Prostate gland (tissue), 2 donors: ENCODE measurements around the gene COPS2. TPM values are rescaled to one million over a fixed set of nuclear protein-coding genes. Genes with fewer than 3 reads are reported as not detected.

Source experiments
- DNase-seq: peaks from one replicate; pipeline ENCODE4 v3.0.0-alpha.2; 2019; ENCODE audit warnings: low spot score
- H3K27ac ChIP-seq, 2 donors: fragments of 200-600 bp; sonication (generic); 2 replicates each; pipeline ENCODE4 v1.5.1; 2017 to 2019
- H3K27me3 ChIP-seq: fragments of 200-600 bp; sonication (generic); replicated peaks from 2 replicates; pipeline ENCODE4 v1.5.1; 2019; ENCODE audit not compliant: insufficient read depth
- H3K36me3 ChIP-seq, 2 donors: fragments of 200-600 bp; sonication (generic); 1 replicate in 1 of 2; 2 replicates in 1 of 2; pipeline versions ENCODE4 v1.5.1 to v1.8.1; 2017 to 2019
- H3K4me1 ChIP-seq: fragments of 200-600 bp; sonication (generic); replicated peaks from 2 replicates; pipeline ENCODE4 v1.5.1; 2019
- H3K4me3 ChIP-seq, 2 donors: fragments of 200-600 bp; sonication (generic); 2 replicates each; pipeline ENCODE4 v1.5.1; 2017 to 2019
- H3K9me3 ChIP-seq: fragments of 200-600 bp; sonication (generic); 2 replicates; pipeline ENCODE4 v1.5.1; 2017
- CTCF ChIP-seq, 4 experiments: fragments of 200-600 bp in 2 of 4; fragments of 450-650 bp in 2 of 4; sonication (generic) in 2 of 4; IDR thresholded peaks; 1 replicate in 3 of 4; 2 replicates in 1 of 4; pipeline ENCODE4 v1.5.1; 2016 to 2019; ENCODE audit warnings: antibody characterized with exemption in 4 of 4, mild to moderate bottlenecking in 2 of 4, moderate library complexity in 2 of 4
- POLR2A ChIP-seq: fragments of 450-650 bp; IDR thresholded peaks from one replicate; pipeline ENCODE4 v1.6.1; 2016; ENCODE audit warnings: antibody characterized with exemption, mild to moderate bottlenecking
- POLR2AphosphoS5 ChIP-seq: sonication (generic); formaldehyde crosslinking; IDR thresholded peaks from one replicate; pipeline ENCODE4 v1.6.1; 2017; ENCODE audit warnings: antibody characterized with exemption
- WGBS: methylation state at CpG from one replicate; pipeline ENCODE4 v1.1.5; 2018; 5-methylcytosine and 5-hydroxymethylcytosine counted together
- intact Hi-C: fragments of 100-400 bp; cut with DNase I; formaldehyde crosslinking; loops from one replicate; pipeline ENCODE4 v1.14.2; 2022
- total RNA-seq, 2 donors: library from RNA; depleted of rRNA; stranded (reverse); fragments of >200 nt; gene quantifications; one replicate each; pipeline ENCODE4 v1.1.0, GENCODE V29; 2016

Gene COPS2
- total RNA-seq, 2 donors from 2014 or later = 36.3 to 65.3 TPM

GRCh38 chr15:49190586-49190985 lies 35.2 kb upstream of the COPS2 start:
- TF ChIP-seq CTCF (IDR thresholded peaks at IDR 0.05) = no peak
- no peak for TF ChIP-seq POLR2A
- TF ChIP-seq POLR2AphosphoS5 = no peak
- no peaks in the 10 kb centered on the region for H3K9me3 ChIP-seq
- no peak overlapping the region for H3K27ac ChIP-seq
- peaks cover 4% of the 10 kb centered on the region for H3K4me1 ChIP-seq
- DNase-seq = no peak
- 82% methylated on average over 2 of the region's 2 CpGs for WGBS
- H3K27me3 ChIP-seq = no peaks in the 10 kb centered on the region
- intact Hi-C loops = no loop called here
- H3K4me3 ChIP-seq = no peak overlapping the region
- H3K36me3 ChIP-seq = no peaks in the 10 kb centered on the region

GRCh38 chr15:49189631-49190030 lies 34.2 kb upstream of the COPS2 start:
- 79% methylated on average over 2 of the region's 2 CpGs for WGBS
- intact Hi-C loops = no loop called here
- no peaks in the 10 kb centered on the region for H3K36me3 ChIP-seq
- no peaks in the 10 kb centered on the region for H3K27me3 ChIP-seq
- H3K9me3 ChIP-seq = no peaks in the 10 kb centered on the region
- H3K4me3 ChIP-seq = no peak overlapping the region
- peaks cover 4% of the 10 kb centered on the region for H3K4me1 ChIP-seq
- no peak overlapping the region for H3K27ac ChIP-seq
- DNase-seq = no peak
- no peak for TF ChIP-seq POLR2A
- TF ChIP-seq POLR2AphosphoS5 = no peak
- TF ChIP-seq CTCF (IDR thresholded peaks at IDR 0.05) = no peak

- intact Hi-C loops = no loop called here
- Histone ChIP-seq H3K27me3 (no peaks in the 10 kb centered on the region), H3K4me1 (peaks cover 4% of the 10 kb centered on the region), H3K9me3 (no peaks in the 10 kb centered on the region), H3K36me3 (no peaks in the 10 kb centered on the region), H3K4me3 (no peak overlapping the region), H3K27ac (no peak overlapping the region)
- 96% methylated on average over 2 of the region's 2 CpGs for WGBS
- no peak for TF ChIP-seq POLR2A
- no peak for TF ChIP-seq CTCF (IDR thresholded peaks at IDR 0.05)
- no peak for TF ChIP-seq POLR2AphosphoS5
- no peak for DNase-seq
These were observed 33.5 kb upstream of the COPS2 start for GRCh38 chr15:49188933-49189332.

- WGBS = 82% methylated on average over 2 of the region's 2 CpGs
- Histone ChIP-seq H3K36me3 (no peaks in the 10 kb centered on the region), H3K27me3 (no peaks in the 10 kb centered on the region), H3K27ac (peak overlapping the region in 1 of 2 donors; percentile 3), H3K4me1 (peaks cover 4% of the 10 kb centered on the region), H3K9me3 (no peaks in the 10 kb centered on the region), H3K4me3 (no peak overlapping the region)
- TF ChIP-seq POLR2AphosphoS5 (no peak), CTCF (IDR thresholded peaks at IDR 0.05) (no peak), POLR2A (no peak)
- intact Hi-C loops = no loop called here
- DNase-seq = no peak
These were observed 32.3 kb upstream of the COPS2 start for GRCh38 chr15:49187549-49188245.

- intact Hi-C loops = no loop called here
- no peak overlapping the region for H3K4me3 ChIP-seq
- no peaks in the 10 kb centered on the region for H3K36me3 ChIP-seq
- no peaks in the 10 kb centered on the region for H3K27me3 ChIP-seq
- WGBS = 95% methylated on average over 1 of the region's 1 CpG
- DNase-seq = no peak
- no peak overlapping the region for H3K27ac ChIP-seq
- no peaks in the 10 kb centered on the region for H3K9me3 ChIP-seq
- peaks cover 4% of the 10 kb centered on the region for H3K4me1 ChIP-seq
- TF ChIP-seq CTCF (IDR thresholded peaks at IDR 0.05) (no peak), POLR2A (no peak), POLR2AphosphoS5 (no peak)
These were observed 30.1 kb upstream of the COPS2 start for GRCh38 chr15:49185473-49185872.
